LoVo (cell line): Measurements from ENCODE around the gene CNOT3.
A peak's percentile ranks its signal among the peaks of the same experiment; 100 is the strongest.

Source experiments
- DNase-seq: peaks from one replicate; pipeline ENCODE4 v3.0.0-alpha.2; 2016; ENCODE audit warnings: low spot score

The CNOT3 gene

GRCh38 chr19:54151362-54152035 lies 13.9 kb downstream of the CNOT3 start:
- no peak for DNase-seq

- DNase-seq: no peak
Observed at GRCh38 chr19:54152267-54152666, 14.7 kb downstream of the CNOT3 start.

GRCh38 chr19:54152878-54153524 lies 15.4 kb downstream of the CNOT3 start:
- no peak for DNase-seq

DNA sequence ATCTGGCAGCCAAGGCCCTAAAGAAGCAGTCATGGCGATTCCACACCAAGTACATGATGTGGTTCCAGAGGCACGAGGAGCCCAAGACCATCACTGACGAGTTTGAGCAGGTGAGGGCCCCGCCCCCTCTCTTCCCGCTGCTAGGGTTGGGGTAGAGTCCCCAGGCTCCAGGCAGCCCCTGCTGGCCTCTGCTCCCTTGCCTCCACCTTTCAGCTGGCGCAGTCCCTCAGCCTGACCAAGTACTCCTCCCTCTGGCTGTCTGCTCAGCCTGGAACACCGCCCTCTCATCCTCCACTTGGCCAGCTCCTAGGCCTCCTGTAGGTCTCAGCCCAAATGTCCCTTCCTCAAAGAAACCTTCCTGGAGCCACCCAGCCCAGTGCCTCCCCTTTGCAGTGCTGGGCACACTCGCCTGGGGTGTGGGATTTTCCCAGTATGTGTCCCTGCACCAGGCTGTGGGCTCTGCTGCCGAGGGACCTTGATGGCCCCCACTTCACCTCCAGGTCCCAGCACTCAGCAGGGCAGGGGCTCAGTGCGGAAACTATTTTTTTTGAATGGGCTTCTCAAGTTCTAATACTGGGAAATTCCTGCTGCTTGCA lies 16.3 kb downstream of the CNOT3 start:
- no peak for DNase-seq

DNA sequence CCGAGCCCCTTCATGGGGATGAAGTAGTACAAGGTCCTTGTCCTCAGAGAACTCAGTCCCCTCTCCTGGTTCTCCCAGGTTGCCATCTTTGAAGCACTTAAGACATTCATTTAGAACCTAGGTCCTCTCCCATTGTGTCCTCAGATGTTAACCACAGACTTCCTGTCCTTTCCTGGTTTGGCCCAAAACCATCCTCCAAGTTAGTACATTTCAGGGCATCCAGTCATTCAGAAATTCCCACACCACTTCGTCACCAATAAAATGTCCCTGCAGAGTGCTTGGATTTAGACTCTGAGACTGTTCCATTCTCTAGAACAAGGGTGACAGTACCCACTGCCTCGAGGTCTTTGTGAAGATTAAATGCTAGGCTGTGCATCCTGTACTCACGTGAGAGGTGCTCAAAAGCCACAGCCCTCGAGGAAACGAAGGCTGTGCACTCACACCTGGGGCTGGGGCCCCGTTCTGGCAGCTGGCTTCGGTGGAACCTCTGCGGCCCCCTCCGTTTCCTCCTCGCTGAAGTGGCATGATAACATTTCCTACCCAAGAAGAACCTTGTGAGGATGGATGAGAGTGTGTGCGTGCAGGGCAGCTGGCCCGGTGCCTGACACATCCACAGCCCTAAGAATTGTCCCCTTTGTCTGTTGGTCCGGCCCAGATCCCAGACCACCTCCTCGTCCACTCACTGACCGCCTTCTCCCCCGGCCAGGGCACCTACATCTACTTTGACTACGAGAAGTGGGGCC lies 17.2 kb downstream of the CNOT3 start:
- no peak for DNase-seq

GRCh38 chr19:54155694-54156093 lies 18.1 kb downstream of the CNOT3 start:
- DNase-seq: no peak

DNA sequence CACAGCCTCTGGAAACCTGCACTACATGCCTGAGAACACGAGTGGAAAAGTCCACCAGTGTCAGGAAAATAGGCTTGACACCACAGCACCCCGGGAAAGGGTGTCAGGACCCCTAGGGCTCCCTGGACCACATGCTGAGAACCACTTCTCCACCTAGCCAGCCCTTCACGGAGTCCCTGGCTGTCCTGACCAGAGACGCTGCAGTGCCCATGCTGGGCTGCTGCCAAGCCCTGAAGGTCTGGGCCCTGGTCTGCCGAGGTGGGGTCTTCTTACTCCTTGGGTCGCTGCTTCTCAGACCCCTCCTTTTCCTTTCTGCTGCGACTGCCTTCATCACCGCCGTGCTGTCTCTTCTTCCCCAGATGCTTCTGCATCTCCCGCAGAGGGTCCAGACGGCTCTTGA lies 18.9 kb downstream of the CNOT3 start:
- DNase-seq: no peak

- no peak for DNase-seq
Observed at GRCh38 chr19:54156953-54157352, 19.4 kb downstream of the CNOT3 start.

DNA sequence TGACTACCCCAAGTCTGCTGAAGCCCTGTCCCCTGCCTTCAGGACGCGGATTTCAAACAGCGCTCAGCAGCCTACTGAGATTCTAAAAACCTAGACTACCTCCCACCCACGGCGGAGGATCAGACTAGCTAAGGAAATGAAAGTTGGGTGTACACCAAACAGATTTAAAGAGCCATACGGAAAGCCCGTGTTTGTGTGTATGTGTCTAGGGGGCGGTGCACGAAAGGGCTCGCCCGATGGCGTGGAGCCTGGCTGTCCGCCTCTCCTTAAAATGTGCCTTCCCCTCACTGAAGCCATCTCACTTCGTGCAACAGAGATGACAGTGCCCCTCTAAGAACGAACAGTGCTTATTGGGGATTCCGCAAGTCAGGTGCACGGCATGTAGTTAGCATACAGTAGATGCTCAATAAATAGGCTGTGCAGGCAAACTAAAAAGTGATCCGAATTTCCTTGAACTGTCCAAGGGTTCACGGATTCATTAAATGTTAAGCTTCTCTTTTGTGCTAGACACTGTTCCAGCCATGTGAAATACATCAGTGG lies 21.3 kb downstream of the CNOT3 start:
- no peak for DNase-seq

DNA sequence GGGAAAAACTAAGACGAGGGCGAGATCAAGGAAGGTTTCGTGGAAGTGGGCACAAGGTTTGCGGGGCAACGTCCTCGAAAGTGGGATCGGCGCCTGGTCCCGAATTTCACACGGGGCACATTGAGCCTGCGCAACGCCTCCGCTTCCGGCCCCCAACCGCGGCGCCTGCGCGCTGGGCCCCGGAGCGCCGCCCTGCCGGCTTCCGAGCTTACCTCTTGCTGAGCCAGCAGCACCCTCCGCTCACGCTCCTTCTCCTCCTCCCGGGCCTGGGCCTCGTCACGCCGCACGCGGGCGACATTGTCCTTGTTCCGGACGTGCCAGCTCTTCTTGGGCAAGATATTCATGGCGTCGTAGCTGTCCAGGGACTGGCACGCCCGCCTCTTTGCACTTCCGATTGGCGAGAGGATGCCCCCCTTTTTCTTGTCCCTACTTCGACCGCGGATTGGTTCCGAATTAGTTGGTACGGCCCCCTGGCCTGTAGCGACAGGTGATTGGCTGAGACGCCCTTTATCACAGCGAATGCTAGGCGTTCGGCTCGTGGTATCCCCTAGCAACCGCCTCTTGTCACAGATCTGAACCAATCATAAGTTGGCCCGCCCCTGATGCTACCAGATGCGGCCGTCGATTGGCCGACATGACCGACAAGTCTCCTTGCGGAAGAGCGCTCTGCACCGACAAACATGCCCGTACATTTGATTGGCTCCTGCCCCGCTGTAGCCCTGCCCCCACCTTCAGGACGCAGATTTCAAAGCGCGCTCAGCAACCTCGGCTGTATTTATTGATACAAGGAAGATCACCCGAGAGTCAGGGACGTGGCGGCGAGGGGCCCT lies 22.0 kb downstream of the CNOT3 start, which contains the start of gene LENG1:
LENG1 (minus strand) TSS at position 370 of the 830 bp plus-strand sequence; CDS start at position 344, 26 bp downstream.
- DNase-seq: peak; percentile 99

DNA sequence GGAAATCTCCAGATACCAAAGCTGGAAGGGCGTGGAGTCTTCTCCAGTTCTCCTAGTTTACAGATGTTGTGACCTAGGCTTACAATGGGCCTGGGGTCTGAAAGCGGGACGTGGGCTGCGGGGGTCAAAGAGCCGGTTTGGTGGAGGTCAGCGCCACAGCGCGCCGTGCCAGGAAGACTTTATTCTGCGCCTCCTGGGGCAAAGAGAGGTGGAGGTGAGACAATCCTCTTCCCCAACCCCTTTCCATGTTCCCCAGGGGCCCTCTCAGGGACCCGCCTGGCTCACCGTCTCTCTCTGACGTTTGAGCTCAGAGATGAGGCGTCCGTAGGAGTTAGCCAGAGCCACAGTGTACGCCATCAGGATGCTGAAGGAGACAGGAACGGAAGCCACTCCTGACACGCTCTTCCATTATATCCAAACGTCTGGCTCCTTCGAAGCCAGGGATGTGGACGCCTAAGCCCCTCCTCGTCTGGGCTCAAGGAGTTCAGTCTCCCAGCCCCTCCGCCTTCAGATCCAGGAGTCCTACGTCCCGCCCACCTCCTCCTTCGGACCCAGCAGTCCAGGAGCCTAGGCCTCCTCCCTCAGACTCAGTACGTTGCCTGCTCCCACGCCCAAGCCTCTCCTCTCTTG lies 22.7 kb downstream of the CNOT3 start:
- no peak for DNase-seq

DNA sequence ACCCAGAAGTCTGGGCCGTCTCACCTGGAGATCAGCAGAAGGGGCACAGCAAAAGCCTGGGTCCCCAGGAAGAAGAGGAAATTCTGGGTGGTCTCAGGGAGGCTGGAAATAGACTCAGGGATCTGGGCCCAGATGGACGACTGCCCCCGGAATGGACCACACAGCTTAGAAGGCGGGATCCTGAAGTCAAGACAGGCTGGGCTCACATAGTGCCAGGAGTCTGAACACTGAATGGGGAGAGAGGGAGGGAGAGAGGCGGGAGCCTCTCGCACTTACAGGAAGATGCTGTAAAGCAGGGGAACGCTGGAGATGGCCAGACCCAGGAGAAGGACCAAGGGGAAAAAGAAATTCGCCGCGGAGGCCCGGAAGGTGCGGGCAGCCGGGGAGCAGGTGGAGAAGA lies 23.3 kb downstream of the CNOT3 start:
- no peak for DNase-seq

DNA sequence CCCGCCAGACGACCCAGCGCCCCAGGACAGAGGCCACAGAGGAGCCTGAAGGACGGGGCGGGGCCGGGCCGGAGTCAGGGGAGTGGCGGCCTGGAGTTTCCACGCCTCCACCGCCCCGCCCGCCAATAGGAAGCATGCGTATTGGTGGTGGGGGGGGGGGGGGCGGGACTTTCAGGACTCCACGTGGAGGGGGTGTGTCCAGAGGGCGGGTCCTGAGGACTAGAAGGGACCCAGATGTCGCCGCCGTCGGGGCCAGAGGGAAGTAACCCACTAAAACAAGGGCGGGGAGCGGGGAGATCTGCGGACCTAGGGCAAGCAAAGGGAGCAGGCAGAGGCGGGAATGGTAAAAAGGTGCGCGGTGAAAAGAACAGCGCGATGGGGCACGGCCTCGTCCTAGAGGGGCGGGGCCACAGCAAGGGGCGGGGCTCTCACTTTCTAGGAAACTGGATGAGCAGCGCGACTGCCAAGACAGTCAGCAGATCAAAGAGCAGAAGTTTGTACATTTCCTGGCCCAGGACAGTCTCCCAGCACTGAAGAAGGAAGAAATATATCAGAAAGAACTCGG lies 24.8 kb downstream of the CNOT3 start:
- peak; percentile 70 for DNase-seq

DNA sequence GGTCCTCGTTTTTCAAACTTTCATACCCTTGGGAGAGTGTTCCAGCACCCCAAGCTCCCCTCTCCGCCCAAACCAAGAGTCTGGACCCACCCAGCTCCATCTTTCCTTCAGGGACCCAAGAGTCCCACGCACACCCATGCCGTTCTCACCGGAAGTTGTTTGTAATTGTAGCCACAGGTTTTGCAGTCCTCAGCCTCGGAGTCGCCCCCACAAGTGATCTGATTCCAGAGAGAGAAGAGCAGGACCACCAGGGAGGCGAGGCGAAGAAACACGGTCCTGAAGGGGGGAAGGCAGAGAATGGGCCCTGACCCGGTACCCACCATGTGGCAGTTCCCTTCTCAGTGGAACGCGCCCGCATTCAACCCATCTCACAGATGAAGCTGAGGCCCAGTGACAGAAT lies 25.3 kb downstream of the CNOT3 start:
- no peak for DNase-seq

- no peak for DNase-seq
Observed at GRCh38 chr19:54164369-54165068, 27.0 kb downstream of the CNOT3 start.

GRCh38 chr19:54165222-54165621 lies 27.7 kb downstream of the CNOT3 start:
- no peak for DNase-seq

DNA sequence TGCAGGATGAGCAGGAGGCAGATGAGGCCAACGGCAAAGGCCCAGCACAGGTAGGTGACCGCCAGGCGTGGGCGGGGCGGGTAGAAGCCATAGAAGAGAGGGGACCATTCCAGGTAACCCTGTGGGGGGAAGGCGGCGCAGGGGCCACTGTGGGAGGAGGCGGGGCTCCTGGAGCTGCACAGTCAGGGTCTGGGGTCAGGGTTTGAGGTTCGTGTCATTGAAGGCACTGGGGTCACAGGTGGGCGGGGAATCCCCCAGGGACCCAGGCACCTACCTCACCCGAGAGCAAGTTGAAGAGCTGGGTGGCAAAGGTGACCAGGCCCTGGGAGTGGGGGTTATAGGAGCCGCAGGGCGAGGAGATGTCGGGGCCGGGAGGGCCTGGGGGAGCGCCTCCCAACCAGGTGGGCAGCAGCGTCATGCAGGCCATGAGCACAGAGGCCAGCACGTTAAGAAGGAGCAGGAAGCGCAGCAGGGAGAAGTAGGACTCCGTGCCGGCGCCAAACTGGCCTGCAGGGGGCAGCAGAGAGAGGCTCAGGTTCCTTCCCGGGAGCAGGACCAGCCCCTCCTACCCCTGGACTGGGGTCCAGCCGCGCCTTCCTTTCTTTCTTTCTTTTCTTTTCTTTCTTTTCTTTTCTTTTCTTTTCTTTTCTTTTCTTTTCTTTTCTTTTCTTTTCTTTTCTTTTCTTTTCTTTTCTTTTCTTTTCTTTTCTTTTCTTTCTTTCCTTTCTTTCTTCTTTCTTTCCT lies 30.8 kb downstream of the CNOT3 start:
- peak; percentile 76 for DNase-seq

GRCh38 chr19:54169149-54169740 lies 31.7 kb downstream of the CNOT3 start:
- no peak for DNase-seq
